Trophoblast cell (in vitro differentiated cells and primary cell): ENCODE results near the gene EPB41L3.

Experiments used
- DNase-seq, 2 donors: peaks; one replicate each; pipeline ENCODE4 v3.0.0-alpha.2; 2016
- H2AFZ ChIP-seq: 2 replicates; pipeline ENCODE4 v1.6.1; 2013; ENCODE audit warnings: low read length, moderate library complexity, mild to moderate bottlenecking; ENCODE audit not compliant: insufficient read depth, poor library complexity
- H2AK5ac ChIP-seq: 2 replicates; pipeline ENCODE4 v1.6.1; 2013; ENCODE audit warnings: mild to moderate bottlenecking, low read length
- H2BK120ac ChIP-seq: 2 replicates; pipeline ENCODE4 v1.6.1; 2013; ENCODE audit warnings: low read length, mild to moderate bottlenecking, moderate library complexity; ENCODE audit not compliant: insufficient read depth, poor library complexity
- H2BK12ac ChIP-seq: 2 replicates; pipeline ENCODE4 v1.6.1; 2013; ENCODE audit warnings: mild to moderate bottlenecking, low read length, moderate library complexity
- H2BK5ac ChIP-seq: 2 replicates; pipeline ENCODE4 v1.6.1; 2013; ENCODE audit warnings: low read length, low read depth, moderate library complexity, mild to moderate bottlenecking; ENCODE audit not compliant: poor library complexity
- H3K14ac ChIP-seq: 2 replicates; pipeline ENCODE4 v1.6.1; 2013; ENCODE audit warnings: mild to moderate bottlenecking, low read length
- H3K18ac ChIP-seq: 2 replicates; pipeline ENCODE4 v1.6.1; 2013; ENCODE audit warnings: mild to moderate bottlenecking, low read length
- H3K23ac ChIP-seq: 2 replicates; pipeline ENCODE4 v1.6.1; 2013; ENCODE audit warnings: low read length
- H3K27ac ChIP-seq: 2 replicates; pipeline ENCODE4 v1.5.1; 2013; ENCODE audit warnings: low read depth, mild to moderate bottlenecking, inconsistent platforms, low read length, moderate library complexity
- H3K27me3 ChIP-seq: 2 replicates; pipeline ENCODE4 v1.6.1; 2013; ENCODE audit warnings: inconsistent platforms, mild to moderate bottlenecking, low read length, moderate library complexity; ENCODE audit not compliant: insufficient read depth
- H3K36me3 ChIP-seq, 2 experiments: 1 replicate in 1 of 2; 2 replicates in 1 of 2; pipeline ENCODE4 v1.6.1; 2013; ENCODE audit warnings: low read length in 2 of 2, mild to moderate bottlenecking in 2 of 2, moderate library complexity in 1 of 2; ENCODE audit not compliant: insufficient read depth in 2 of 2, control insufficient read depth in 1 of 2
- H3K4ac ChIP-seq: 2 replicates; pipeline ENCODE4 v1.6.1; 2013; ENCODE audit warnings: low read depth, mild to moderate bottlenecking, low read length, moderate library complexity
- H3K4me1 ChIP-seq, 2 experiments: 1 replicate in 1 of 2; 2 replicates in 1 of 2; pipeline ENCODE4 v1.6.1; 2013; ENCODE audit warnings: low read length in 2 of 2, mild to moderate bottlenecking in 2 of 2, moderate library complexity in 1 of 2; ENCODE audit not compliant: insufficient read depth in 2 of 2, control insufficient read depth in 1 of 2
- H3K4me2 ChIP-seq: 2 replicates; pipeline ENCODE4 v1.6.1; 2013; ENCODE audit warnings: inconsistent platforms, mild to moderate bottlenecking, low read length, moderate library complexity
- H3K4me3 ChIP-seq: 2 replicates; pipeline ENCODE4 v1.5.1; 2013; ENCODE audit warnings: mild to moderate bottlenecking, low read depth, low read length, inconsistent platforms
- H3K79me1 ChIP-seq: one replicate; pipeline ENCODE4 v1.6.1; 2013; ENCODE audit warnings: low read length
- H3K79me2 ChIP-seq: 2 replicates; pipeline ENCODE4 v1.6.1; 2013; ENCODE audit warnings: low read length, mild to moderate bottlenecking; ENCODE audit not compliant: control insufficient read depth, insufficient read depth, poor library complexity
- H3K9ac ChIP-seq: 2 replicates; pipeline ENCODE4 v1.6.1; 2013; ENCODE audit warnings: mild to moderate bottlenecking, low read length
- H3K9me3 ChIP-seq: 2 replicates; pipeline ENCODE4 v1.6.1; 2013; ENCODE audit warnings: low read depth, mild to moderate bottlenecking, control low read depth, inconsistent platforms, low read length; ENCODE audit not compliant: insufficient read depth
- H4K12ac ChIP-seq: 2 replicates; pipeline ENCODE4 v1.6.1; 2013; ENCODE audit warnings: low read depth, mild to moderate bottlenecking, low read length, moderate library complexity
- H4K8ac ChIP-seq: 2 replicates; pipeline ENCODE4 v1.6.1; 2013; ENCODE audit warnings: low read depth, mild to moderate bottlenecking, low read length, moderate library complexity
- H4K91ac ChIP-seq: one replicate; pipeline ENCODE4 v1.6.1; 2013; ENCODE audit warnings: low read depth, mild to moderate bottlenecking, low read length, moderate library complexity
- WGBS: extraction: QIAGEN DNeasy Blood & Tissue Kit; methylation state at CpG from one replicate; pipeline ENCODE4 v1.1.7; 2013; ENCODE audit warnings: missing lambda C conversion rate; ENCODE audit not compliant: insufficient read length, insufficient coverage; ENCODE audit errors: extremely low coverage; 5-methylcytosine and 5-hydroxymethylcytosine counted together

The EPB41L3 gene

GRCh38 chr18:5388896-5389295 lies 154.9 kb downstream of the EPB41L3 start:
- Histone ChIP-seq H4K91ac (no peak overlapping the region), H2BK120ac (no peak overlapping the region)

GRCh38 chr18:5380586-5380985 lies 163.2 kb downstream of the EPB41L3 start:
- Histone ChIP-seq H3K27ac (no peak overlapping the region), H3K14ac (no peak overlapping the region), H2BK5ac (no peak overlapping the region), H3K23ac (no peak overlapping the region), H2AK5ac (no peak overlapping the region), H3K4ac (no peak overlapping the region), H3K79me1 (no peaks in the 10 kb centered on the region), H3K4me1 (no peaks in the 10 kb centered on the region), H4K91ac (no peak overlapping the region), H2BK120ac (no peak overlapping the region), H3K4me2 (no peak overlapping the region), H3K18ac (no peak overlapping the region), H3K27me3 (no peaks in the 10 kb centered on the region), H4K8ac (no peak overlapping the region), H3K36me3 (no peaks in the 10 kb centered on the region), H3K4me3 (no peak overlapping the region), H2BK12ac (no peak overlapping the region), H4K12ac (no peak overlapping the region), H2AFZ (no peak overlapping the region), H3K9me3 (no peaks in the 10 kb centered on the region), H3K79me2 (no peaks in the 10 kb centered on the region), H3K9ac (no peak overlapping the region)
- no CpG with 5 or more reads among the region's 2 CpGs for WGBS
- no peak for DNase-seq

More at GRCh38 chr18:5388896-5389295, 154.9 kb downstream of the EPB41L3 start:
- Histone ChIP-seq H2AK5ac (no peak overlapping the region), H3K27me3 (no peaks in the 10 kb centered on the region), H3K4me3 (no peak overlapping the region), H3K23ac (no peak overlapping the region), H3K79me2 (no peaks in the 10 kb centered on the region), H2AFZ (no peak overlapping the region), H4K8ac (no peak overlapping the region), H3K18ac (no peak overlapping the region), H3K9me3 (no peaks in the 10 kb centered on the region), H3K79me1 (no peaks in the 10 kb centered on the region), H4K12ac (no peak overlapping the region), H3K4ac (no peak overlapping the region), H2BK12ac (no peak overlapping the region), H3K36me3 (peaks cover 9 to 19% of the 10 kb centered on the region in 2 experiments), H2BK5ac (no peak overlapping the region), H3K9ac (no peak overlapping the region), H3K14ac (no peak overlapping the region), H3K4me2 (no peak overlapping the region), H3K27ac (no peak overlapping the region), H3K4me1 (no peaks in the 10 kb centered on the region)
- no CpG with 5 or more reads among the region's 3 CpGs for WGBS
- DNase-seq = no peak

GRCh38 chr18:5376986-5377385 lies 166.8 kb downstream of the EPB41L3 start:
- Histone ChIP-seq H3K14ac (no peak overlapping the region), H3K27ac (no peak overlapping the region), H2AFZ (no peak overlapping the region), H2BK5ac (no peak overlapping the region), H2AK5ac (no peak overlapping the region), H3K23ac (no peak overlapping the region), H3K4me3 (no peak overlapping the region), H3K18ac (no peak overlapping the region), H3K4me2 (no peak overlapping the region), H3K9ac (no peak overlapping the region), H3K36me3 (no peaks in the 10 kb centered on the region), H3K9me3 (no peaks in the 10 kb centered on the region), H4K91ac (no peak overlapping the region), H3K4ac (no peak overlapping the region), H3K4me1 (no peaks in the 10 kb centered on the region), H2BK120ac (no peak overlapping the region), H3K79me2 (no peaks in the 10 kb centered on the region), H4K12ac (no peak overlapping the region), H2BK12ac (no peak overlapping the region), H4K8ac (no peak overlapping the region), H3K27me3 (no peaks in the 10 kb centered on the region), H3K79me1 (no peaks in the 10 kb centered on the region)
- DNase-seq = no peak
- no CpG with 5 or more reads among the region's 4 CpGs for WGBS

- WGBS = no CpG with 5 or more reads among the region's 1 CpG
Measured at GRCh38 chr18:5370332-5370731, 173.5 kb downstream of the EPB41L3 start.

More at GRCh38 chr18:5370332-5370731, 173.5 kb downstream of the EPB41L3 start:
- H3K9ac ChIP-seq = no peak overlapping the region
- no peak overlapping the region for H2AFZ ChIP-seq
- no peaks in the 10 kb centered on the region for H3K9me3 ChIP-seq
- H3K4ac ChIP-seq = no peak overlapping the region
- H3K4me2 ChIP-seq = no peak overlapping the region
- H3K18ac ChIP-seq = no peak overlapping the region
- no peak overlapping the region for H3K4me3 ChIP-seq
- no peak overlapping the region for H2AK5ac ChIP-seq
- no peak overlapping the region for H2BK12ac ChIP-seq
- no peak overlapping the region for H3K14ac ChIP-seq
- H3K79me1 ChIP-seq = no peaks in the 10 kb centered on the region
- H2BK120ac ChIP-seq = no peak overlapping the region
- no peak overlapping the region for H4K12ac ChIP-seq
- no peaks in the 10 kb centered on the region for H3K79me2 ChIP-seq
- no peak for DNase-seq
- H4K8ac ChIP-seq = no peak overlapping the region
- no peak overlapping the region for H4K91ac ChIP-seq
- H3K36me3 ChIP-seq = no peaks in the 10 kb centered on the region
- no peak overlapping the region for H3K23ac ChIP-seq
- no peak overlapping the region for H3K27ac ChIP-seq
- no peaks in the 10 kb centered on the region for H3K27me3 ChIP-seq
- no peaks in the 10 kb centered on the region for H3K4me1 ChIP-seq
- no peak overlapping the region for H2BK5ac ChIP-seq
